ENCODE data around the gene PPM1G. TPM values are rescaled to one million over a fixed set of nuclear protein-coding genes. Genes with fewer than 3 reads are reported as not detected.

PPM1G gene
- total RNA-seq, 2 donors from 2014 or later, result 37.7 to 42.4 TPM

GRCh38 chr2:27445615-27446014 lies 36.2 kb upstream of the PPM1G start:
- H3K36me3 ChIP-seq, result peaks cover 49% of the 10 kb centered on the region
- no peak overlapping the region for H3K27ac ChIP-seq
- H3K4me3 ChIP-seq, result no peak overlapping the region
- H3K27me3 ChIP-seq, result no peaks in the 10 kb centered on the region
- TF ChIP-seq CTCF (IDR thresholded peaks at IDR 0.05), result no peak
- no peaks in the 10 kb centered on the region for H3K9me3 ChIP-seq
- peaks cover 0 to 9% of the 10 kb centered on the region in 2 donors for H3K4me1 ChIP-seq
- no peak for DNase-seq (ENCODE audit: low spot score)

GRCh38 chr2:27445155-27445554 lies 35.8 kb upstream of the PPM1G start:
- Histone ChIP-seq H3K4me3 (no peak overlapping the region), H3K36me3 (peaks cover 49% of the 10 kb centered on the region), H3K27me3 (no peaks in the 10 kb centered on the region), H3K9me3 (no peaks in the 10 kb centered on the region), H3K27ac (no peak overlapping the region), H3K4me1 (peaks cover 0 to 9% of the 10 kb centered on the region in 2 donors)
- DNase-seq (ENCODE audit: low spot score), result no peak
- TF ChIP-seq CTCF (IDR thresholded peaks at IDR 0.05), result no peak

GRCh38 chr2:27442920-27443282 lies 33.5 kb upstream of the PPM1G start:
- Histone ChIP-seq H3K36me3 (peaks cover 46% of the 10 kb centered on the region), H3K4me1 (peaks cover 0 to 9% of the 10 kb centered on the region in 2 donors), H3K27ac (no peak overlapping the region), H3K9me3 (no peaks in the 10 kb centered on the region), H3K27me3 (no peaks in the 10 kb centered on the region), H3K4me3 (no peak overlapping the region)
- no peak for TF ChIP-seq CTCF (IDR thresholded peaks at IDR 0.05)
- DNase-seq (ENCODE audit: low spot score), result no peak

GRCh38 chr2:27441958-27442919 lies 32.8 kb upstream of the PPM1G start, which contains the start of gene KRTCAP3:
Gene KRTCAP3 (plus strand): TSS chr2:27442381. CDS start chr2:27442413, 32 bp downstream.
- Histone ChIP-seq H3K36me3 (peaks cover 48% of the 10 kb centered on the region), H3K4me3 (no peak within 1 kb of the TSS), H3K9me3 (no peaks in the 10 kb centered on the region), H3K4me1 (peaks cover 0 to 9% of the 10 kb centered on the region in 2 donors), H3K27me3 (no peaks in the 10 kb centered on the region), H3K27ac (no peak within 1 kb of the TSS)
- no peak for DNase-seq (ENCODE audit: low spot score)
- no peak for TF ChIP-seq CTCF (IDR thresholded peaks at IDR 0.05)

- Histone ChIP-seq H3K36me3 (peaks cover 52% of the 10 kb centered on the region), H3K4me1 (peaks cover 0 to 9% of the 10 kb centered on the region in 2 donors), H3K27me3 (no peaks in the 10 kb centered on the region), H3K9me3 (no peaks in the 10 kb centered on the region), H3K4me3 (no peak overlapping the region), H3K27ac (no peak overlapping the region)
- DNase-seq (ENCODE audit: low spot score), result no peak
- no peak for TF ChIP-seq CTCF (IDR thresholded peaks at IDR 0.05)
Observed at GRCh38 chr2:27441226-27441926, 32.0 kb upstream of the PPM1G start.

Measured in right atrium auricular region (tissue), 2 donors.